HCT116 (cell line): Measurements from ENCODE around the gene EPC1.

Experiments used
- CEBPB ChIP-seq: IDR thresholded peaks from 2 replicates; pipeline ENCODE4 v1.6.1; 2012; ENCODE audit warnings: low read depth
- CTCF ChIP-seq, 3 experiments: fragments of 200-600 bp in 1 of 3; sonication (generic) in 1 of 3; IDR thresholded peaks in 2 of 3; conservative IDR thresholded peaks in 1 of 3; 2 replicates each; pipeline ENCODE4 v1.5.1; 2012 to 2017; ENCODE audit warnings: low read depth in 2 of 3, low read length in 2 of 3, antibody characterized with exemption in 1 of 3, borderline replicate concordance in 1 of 3, control low read depth in 1 of 3, mild to moderate bottlenecking in 1 of 3, mixed read lengths in 1 of 3, mixed run types in 1 of 3, moderate library complexity in 1 of 3; ENCODE audit not compliant: insufficient read depth in 1 of 3
- EGR1 ChIP-seq: IDR thresholded peaks from 2 replicates; pipeline ENCODE4 v1.6.1; 2012; ENCODE audit warnings: low read depth
- ELF1 ChIP-seq: IDR thresholded peaks from 2 replicates; pipeline ENCODE4 v1.6.1; 2012; ENCODE audit warnings: low read depth, borderline replicate concordance
- MAX ChIP-seq: IDR thresholded peaks from 2 replicates; pipeline ENCODE4 v1.6.1; 2012
- POLR2AphosphoS5 ChIP-seq: IDR thresholded peaks from 2 replicates; pipeline ENCODE4 v1.6.1; 2011; ENCODE audit warnings: mild to moderate bottlenecking, low read depth, low read length, moderate library complexity
- RAD21 ChIP-seq: IDR thresholded peaks from 2 replicates; pipeline ENCODE4 v1.6.1; 2012; ENCODE audit warnings: low read depth, mild to moderate bottlenecking
- REST ChIP-seq: IDR thresholded peaks from 2 replicates; pipeline ENCODE4 v1.6.1; 2012; ENCODE audit warnings: low read depth
- SP1 ChIP-seq: IDR thresholded peaks from 2 replicates; pipeline ENCODE4 v1.6.1; 2012; ENCODE audit warnings: low read depth

DNA sequence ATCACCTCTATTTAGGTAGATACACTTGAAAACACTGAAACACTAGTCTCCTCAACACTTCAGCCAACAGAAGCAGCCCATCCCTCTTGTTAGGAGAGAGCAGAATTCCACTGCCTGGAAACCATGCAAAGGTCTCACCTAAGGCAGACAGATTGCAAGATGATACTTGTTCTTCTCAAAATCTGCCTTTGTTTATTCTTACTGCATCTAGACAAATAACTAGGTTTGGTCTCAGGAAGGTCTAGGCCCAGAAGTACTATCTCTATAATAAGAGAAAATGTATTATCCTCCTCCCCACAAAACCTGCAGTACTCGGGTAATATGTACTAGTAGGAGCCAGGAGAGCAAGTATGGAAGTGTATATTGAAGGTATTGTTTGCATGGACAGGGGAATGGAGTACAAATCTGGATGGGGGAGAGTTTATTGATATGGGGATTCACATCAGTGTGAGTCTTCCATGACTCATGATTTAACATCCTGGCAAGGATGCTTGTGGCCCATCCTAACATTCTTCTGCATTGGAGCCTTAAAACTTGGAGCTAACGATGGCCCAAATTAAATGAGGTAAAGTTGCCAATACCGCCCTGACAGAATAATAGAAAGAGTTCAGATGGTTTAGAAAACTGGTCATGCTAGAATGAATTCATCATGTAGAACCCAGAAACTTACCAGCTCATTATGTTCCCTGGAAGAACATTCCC is 109.2 kb downstream of the EPC1 start:
- TF ChIP-seq RAD21 (no peak), ELF1 (no peak), CEBPB (no peak), CTCF (IDR thresholded peaks at IDR 0.05 in 2 of 3, conservative IDR thresholded peaks at IDR 0.05 in 1 of 3; ENCODE audit: borderline replicate concordance in 1 of 3, insufficient read depth in 1 of 3, low read depth in 2 of 3, low read length in 2 of 3) (no peak), MAX (no peak), SP1 (no peak), POLR2AphosphoS5 (no peak), REST (no peak), EGR1 (no peak)
